Inferior parietal cortex (tissue), 1 donor: ENCODE data around the gene ZBTB7B.
A peak's percentile ranks its signal among the peaks of the same experiment; 100 is the strongest.

Experiments used
- DNase-seq: peaks from one replicate; pipeline ENCODE4 v3.0.0-alpha.2; 2016; ENCODE audit errors: extremely low spot score

The ZBTB7B gene

DNA sequence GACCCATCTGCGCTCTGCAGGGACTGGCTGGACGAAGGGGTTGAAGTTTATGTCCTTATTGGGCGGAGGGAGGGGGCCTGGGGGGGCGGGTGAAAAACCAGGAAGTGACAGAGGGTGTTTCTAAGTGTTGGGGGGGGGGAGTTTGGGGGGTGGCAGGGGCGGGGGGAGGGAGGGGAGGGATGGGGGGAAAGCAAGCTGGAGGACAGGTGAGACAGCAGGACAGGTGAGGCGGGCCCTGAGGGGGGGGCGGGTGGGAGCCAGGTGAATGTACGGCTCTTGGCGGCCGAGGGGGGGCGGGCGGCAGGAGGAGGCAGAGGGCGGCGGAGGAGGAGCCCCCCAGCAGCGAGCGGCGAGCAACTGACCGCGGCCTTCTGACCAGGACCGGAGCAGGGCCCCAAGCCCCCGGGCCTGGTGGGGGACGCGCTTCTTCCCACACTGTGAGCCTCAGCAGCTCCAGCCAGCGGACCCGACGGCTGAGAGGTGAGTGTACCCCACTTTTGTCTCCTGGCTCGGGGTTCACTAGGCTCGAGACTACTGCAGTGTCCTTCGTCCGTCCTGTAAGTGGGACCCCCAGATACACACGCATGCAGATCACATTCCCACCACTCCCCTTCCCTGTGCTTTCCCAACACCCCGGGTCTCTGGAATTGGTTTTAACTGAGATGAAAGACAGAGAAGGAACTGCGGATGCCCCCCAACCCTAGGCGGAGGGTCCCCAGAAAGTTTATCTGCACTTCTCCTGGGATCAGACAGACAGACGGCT, at the start of gene ZBTB7B:
Gene ZBTB7B (plus strand): TSS at position 339 of the 763 bp plus-strand sequence. CDS start 11,859 bp downstream, outside the sequence.
- DNase-seq, result peak; percentile 24

DNA sequence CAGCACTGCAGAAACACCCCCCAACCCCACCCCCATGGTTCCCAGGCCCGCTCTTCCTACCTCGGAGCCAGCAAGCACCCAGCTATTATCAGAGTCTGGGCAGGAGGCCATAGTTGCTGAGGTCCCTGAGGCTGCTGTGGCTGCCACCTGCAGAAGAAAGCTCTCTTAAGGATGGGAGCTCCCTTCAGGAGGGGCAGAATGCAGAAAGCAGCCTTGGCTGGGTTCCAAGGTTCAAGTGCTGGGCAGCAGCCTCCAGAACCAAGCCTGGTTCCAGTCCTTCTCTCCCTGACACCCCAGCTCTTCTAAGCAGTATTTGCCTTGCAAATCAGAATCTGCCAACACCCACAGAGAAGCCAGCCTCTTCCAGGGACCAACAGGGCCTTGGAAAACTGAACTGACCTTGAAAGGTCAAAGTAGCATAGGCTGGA, 49.0 kb upstream of the ZBTB7B start:
- DNase-seq, result no peak

DNA sequence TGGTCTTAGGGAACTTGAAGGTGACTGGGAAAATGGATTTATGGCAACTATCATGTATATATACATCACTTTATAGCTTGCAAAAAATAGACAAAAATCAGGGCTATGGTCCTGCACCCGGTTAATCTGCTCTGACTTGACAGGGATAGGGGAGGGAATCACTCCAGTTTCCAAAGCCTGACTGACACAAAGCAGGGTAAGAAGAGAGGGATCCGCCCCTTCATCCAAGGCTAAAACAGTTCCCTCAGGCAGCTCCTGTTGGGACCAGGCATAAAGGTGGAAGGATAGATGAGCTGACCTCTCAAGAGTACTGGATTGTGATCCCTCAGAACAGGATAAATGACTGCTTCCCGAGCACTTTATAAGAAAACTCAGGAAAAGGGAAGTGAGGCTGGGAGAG, 48.1 kb upstream of the ZBTB7B start:
- DNase-seq, result no peak

- DNase-seq, result peak; percentile 75
Measured at GRCh38 chr1:154955039-154955717, 47.4 kb upstream of the ZBTB7B start.

- peak; percentile 96 for DNase-seq
Measured at GRCh38 chr1:154955718-154956543, 46.7 kb upstream of the ZBTB7B start, which contains the start of gene PBXIP1. PBXIP1 (minus strand) TSS chr1:154956099; CDS start chr1:154953721, 2,378 bp downstream.

DNA sequence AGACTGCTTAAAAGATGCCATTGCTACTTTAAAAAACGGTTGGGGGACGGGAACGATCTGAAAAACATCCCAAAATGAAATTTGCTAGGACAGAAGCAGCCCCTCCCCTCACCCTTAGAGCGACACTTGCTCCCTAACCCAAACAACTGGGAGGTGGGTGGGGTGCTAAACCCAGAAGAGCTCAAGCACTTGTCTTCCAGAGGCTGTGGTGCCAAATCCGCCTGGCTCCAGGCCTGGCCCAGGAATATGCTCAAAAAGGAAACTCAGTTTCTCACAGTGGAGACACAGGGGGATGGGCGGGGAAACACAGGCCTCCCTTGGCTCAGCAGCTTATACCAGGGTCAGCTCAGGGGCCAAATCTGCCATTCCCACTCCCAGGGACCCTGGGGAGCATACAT, 46.1 kb upstream of the ZBTB7B start:
- no peak for DNase-seq

- no peak for DNase-seq
Measured at GRCh38 chr1:154957091-154957657, 45.4 kb upstream of the ZBTB7B start.

GRCh38 chr1:154958036-154958435, 44.6 kb upstream of the ZBTB7B start:
- DNase-seq, result no peak

GRCh38 chr1:154958681-154959425, 43.7 kb upstream of the ZBTB7B start:
- no peak for DNase-seq

DNA sequence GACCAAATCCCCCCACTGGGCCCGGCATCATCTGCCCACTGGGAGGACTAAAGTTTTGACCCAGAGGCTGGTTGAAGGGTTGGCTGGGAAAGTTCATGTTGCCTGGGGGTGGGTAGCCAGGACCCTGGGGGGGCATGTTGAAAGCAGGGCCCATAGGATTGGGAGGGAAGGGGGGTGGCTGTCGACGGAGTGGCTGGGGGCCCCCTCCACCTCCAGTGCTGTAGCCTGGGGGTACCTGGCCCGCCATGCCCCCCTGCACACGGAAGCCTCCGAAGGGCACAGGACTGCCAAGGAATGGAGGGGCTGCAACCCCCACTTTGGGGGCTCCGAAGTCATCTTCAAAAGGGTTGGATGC, 43.2 kb upstream of the ZBTB7B start:
- no peak for DNase-seq

DNA sequence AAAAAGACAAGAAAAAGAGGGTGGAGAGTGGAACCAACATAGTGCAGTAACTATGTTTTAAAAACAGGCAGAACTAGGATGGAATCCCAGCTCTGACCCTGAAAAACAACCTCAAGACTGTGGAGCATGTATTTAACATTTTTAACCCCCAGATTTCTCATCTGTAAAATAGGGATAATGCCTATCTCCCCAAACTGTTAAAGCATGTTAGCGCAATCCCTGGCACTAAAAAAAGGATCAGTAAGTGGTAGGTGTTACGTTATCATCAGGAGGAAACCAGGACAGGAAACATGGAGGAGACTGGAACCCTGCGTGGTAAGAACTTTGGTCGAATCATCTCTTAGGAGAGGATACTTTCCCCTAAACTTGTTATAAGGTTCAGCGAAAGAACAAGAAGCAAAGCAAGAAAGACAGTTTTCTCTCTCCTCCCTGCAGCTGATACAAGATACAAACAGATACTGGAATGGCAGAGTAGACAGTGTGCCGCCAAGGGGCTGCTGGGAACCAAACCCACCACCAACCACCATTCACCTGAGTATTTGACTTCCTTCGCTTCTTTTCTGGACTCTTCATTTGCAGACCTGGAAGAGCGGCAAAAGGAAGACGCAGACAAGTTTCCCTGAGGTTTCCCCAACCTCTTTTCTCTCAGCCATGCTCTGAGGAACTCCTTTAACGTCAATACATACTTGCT, 42.0 kb upstream of the ZBTB7B start:
- DNase-seq, result no peak

- DNase-seq, result peak; percentile 77
Measured at GRCh38 chr1:154961207-154962155, 41.1 kb upstream of the ZBTB7B start, which contains the start of gene PYGO2. PYGO2 (minus strand) TSS chr1:154961782; CDS start chr1:154961576, 206 bp downstream.

- no peak for DNase-seq
Measured at GRCh38 chr1:154962156-154962749, 40.3 kb upstream of the ZBTB7B start.

DNA sequence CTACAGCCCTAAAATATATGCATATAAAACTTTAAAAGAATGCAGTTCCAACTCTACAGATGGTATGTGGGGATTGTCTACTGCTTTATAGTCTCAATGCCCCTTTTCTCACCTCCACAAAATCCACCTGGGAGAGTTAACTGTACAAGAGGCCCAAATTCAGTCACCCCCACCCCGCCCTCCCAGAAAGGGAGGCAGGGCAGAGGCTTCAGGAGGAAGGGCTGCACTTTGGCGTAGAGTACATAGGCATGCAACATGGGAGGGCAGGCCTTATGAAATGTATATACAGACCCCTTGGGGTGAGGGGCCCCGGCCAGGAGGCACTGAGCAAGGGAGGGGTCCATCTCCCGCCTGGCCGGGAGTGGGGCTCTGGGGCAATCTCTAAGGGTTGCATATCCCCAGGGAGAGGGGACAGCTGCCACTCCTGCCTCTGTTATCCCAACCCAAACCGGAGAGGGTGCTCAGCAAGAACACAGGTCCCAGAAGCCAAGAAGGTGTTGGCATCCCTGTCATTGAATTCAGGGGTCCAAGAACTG, 39.7 kb upstream of the ZBTB7B start:
- DNase-seq, result no peak

- no peak for DNase-seq
Measured at GRCh38 chr1:154963643-154964042, 39.0 kb upstream of the ZBTB7B start.

- no peak for DNase-seq
Measured at GRCh38 chr1:154964359-154964758, 38.2 kb upstream of the ZBTB7B start.

GRCh38 chr1:154966111-154966510, 36.5 kb upstream of the ZBTB7B start:
- no peak for DNase-seq

DNA sequence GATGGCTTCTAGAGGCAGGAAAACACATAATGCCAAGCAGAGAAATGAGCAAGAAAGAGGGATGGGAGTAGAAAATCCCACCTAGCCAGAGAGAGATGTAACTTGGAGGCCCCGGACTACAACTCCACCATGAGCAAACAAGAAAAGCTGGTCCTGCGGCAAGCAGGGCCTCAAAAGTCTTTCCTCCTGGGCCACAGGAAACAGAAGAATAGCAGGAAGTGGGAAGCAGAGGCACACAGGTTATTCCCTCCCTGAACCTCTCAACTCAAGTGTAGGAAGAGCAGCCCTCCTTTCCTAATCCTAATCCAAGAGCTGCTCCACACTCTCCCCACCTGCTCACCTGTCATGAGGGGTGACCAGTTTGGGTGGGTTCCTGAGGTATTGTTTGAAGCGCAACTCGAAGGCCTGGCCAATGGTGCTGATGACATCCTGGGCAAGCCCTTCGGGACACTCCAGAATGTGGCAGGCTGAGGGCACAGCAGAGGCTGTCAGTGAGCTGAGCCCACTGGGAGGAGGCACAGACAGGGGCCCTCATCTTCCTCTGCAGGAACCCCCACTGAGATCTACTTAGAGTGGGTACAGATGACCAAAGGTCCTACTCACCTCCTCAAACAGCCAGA, 35.2 kb upstream of the ZBTB7B start:
- DNase-seq, result no peak
